ENCODE measurements around the gene PKIB.
"Not testable (repeated sequence)": the region's sequence is repeated elsewhere in the genome, so short reads cannot be mapped to it uniquely, and the experiment has no call there.

Gene PKIB

DNA sequence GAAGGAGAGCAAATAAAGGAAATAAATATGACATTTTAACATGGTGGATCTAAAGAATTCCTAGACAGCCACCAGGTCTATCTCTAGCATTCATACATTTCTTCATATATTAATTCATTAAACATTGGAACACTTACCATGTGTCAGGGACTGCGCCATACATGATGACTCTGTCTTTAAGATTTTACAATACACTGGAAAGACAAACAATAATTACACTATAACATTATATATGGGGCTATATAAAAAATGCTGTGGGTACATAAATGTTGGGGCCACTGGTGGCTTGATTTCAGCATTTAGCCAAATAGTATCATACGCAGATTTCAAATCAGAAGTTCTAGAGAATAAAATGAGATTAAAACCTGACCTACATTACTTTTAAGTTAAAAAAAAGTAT, 33.3 kb upstream of the PKIB start:
- Histone ChIP-seq H3K36me3 (replicated peaks; ENCODE audit: insufficient read depth, low read length) (no peaks in the 10 kb centered on the region), H3K27me3 (replicated peaks; ENCODE audit: insufficient read depth, low read length) (no peaks in the 10 kb centered on the region), H3K79me2 (ENCODE audit: low read length) (no peaks in the 10 kb centered on the region), H3F3A (ENCODE audit: insufficient read depth, low read length) (no peaks in the 10 kb centered on the region), H3K9me3 (replicated peaks; ENCODE audit: insufficient read depth, low read length) (no peaks in the 10 kb centered on the region), H3K4me2 (ENCODE audit: low read depth, low read length) (no peak overlapping the region), H3K4me3 (ENCODE audit: low read length) (no peak overlapping the region), H4K20me1 (ENCODE audit: insufficient read depth, low read length) (no peaks in the 10 kb centered on the region), H3K9me2 (replicated peaks; ENCODE audit: insufficient read depth, low read length) (no peaks in the 10 kb centered on the region), H2AFZ (ENCODE audit: low read length) (no peak overlapping the region), H3K4me1 (ENCODE audit: low read length) (no peaks in the 10 kb centered on the region), H3K27ac (ENCODE audit: low read length) (no peak overlapping the region), H3K9ac (ENCODE audit: low read length) (no peak overlapping the region)
- no peak for DNase-seq
- TF ChIP-seq EZH2 (optimal IDR thresholded peaks at IDR 0.05; ENCODE audit: low read depth, low read length): no peak
- TF ChIP-seq CTCF (IDR thresholded peaks at IDR 0.05; ENCODE audit: low read length): no peak
- TF ChIP-seq EZH2phosphoT487 (IDR thresholded peaks at IDR 0.05; ENCODE audit: low read length): no peak

DNA sequence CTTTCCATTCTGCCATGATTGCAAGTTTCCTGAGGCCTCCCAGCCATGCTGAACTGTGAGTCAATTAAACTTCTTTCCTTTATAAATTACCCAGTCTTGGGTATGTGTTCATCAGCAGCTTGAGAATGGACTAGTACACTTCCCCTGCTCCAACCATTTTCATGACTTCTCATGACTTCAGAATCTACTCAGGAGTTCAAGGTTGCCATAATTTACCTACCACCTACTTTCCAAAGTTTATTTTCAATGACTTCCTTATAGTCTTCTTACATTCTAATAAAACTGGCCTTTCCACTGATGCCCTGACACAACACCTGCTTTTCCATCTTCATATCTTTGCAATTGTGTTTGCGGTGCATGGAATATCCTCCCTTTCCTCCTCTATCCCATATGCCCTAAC, 31.2 kb upstream of the PKIB start:
- no peaks in the 10 kb centered on the region for H3K9me3 ChIP-seq (replicated peaks; ENCODE audit: insufficient read depth, low read length)
- H2AFZ ChIP-seq (ENCODE audit: low read length): no peak overlapping the region
- H3K4me1 ChIP-seq (ENCODE audit: low read length): no peaks in the 10 kb centered on the region
- H3K36me3 ChIP-seq (replicated peaks; ENCODE audit: insufficient read depth, low read length): no peaks in the 10 kb centered on the region
- DNase-seq: no peak
- no peaks in the 10 kb centered on the region for H3K9me2 ChIP-seq (replicated peaks; ENCODE audit: insufficient read depth, low read length)
- H3K9ac ChIP-seq (ENCODE audit: low read length): no peak overlapping the region
- H3K27me3 ChIP-seq (replicated peaks; ENCODE audit: insufficient read depth, low read length): no peaks in the 10 kb centered on the region
- no peaks in the 10 kb centered on the region for H3K79me2 ChIP-seq (ENCODE audit: low read length)
- H3K27ac ChIP-seq (ENCODE audit: low read length): no peak overlapping the region
- no peak for TF ChIP-seq CTCF (IDR thresholded peaks at IDR 0.05; ENCODE audit: low read length)
- no peaks in the 10 kb centered on the region for H3F3A ChIP-seq (ENCODE audit: insufficient read depth, low read length)
- H3K4me3 ChIP-seq (ENCODE audit: low read length): no peak overlapping the region
- H4K20me1 ChIP-seq (ENCODE audit: insufficient read depth, low read length): no peaks in the 10 kb centered on the region
- no peak overlapping the region for H3K4me2 ChIP-seq (ENCODE audit: low read depth, low read length)

DNA sequence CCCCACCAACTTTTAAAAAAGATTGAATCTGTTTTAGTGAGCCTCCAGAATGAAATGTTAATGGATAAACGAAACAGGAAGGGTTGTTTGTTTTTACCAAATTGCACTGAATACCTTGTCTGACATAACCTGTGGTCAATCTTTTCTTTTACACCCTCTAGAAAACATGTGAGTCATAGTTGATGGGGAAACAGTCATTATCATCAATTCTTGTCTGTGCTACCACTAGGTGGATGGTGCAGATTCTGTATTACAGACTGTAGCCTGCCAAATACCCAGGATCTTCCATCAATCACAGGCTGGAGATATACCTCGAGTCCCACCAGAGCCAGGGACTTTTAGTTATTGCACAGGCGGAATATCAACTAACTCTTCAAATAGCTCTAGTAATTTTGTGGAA, 29.5 kb upstream of the PKIB start:
- Histone ChIP-seq H3K27ac (ENCODE audit: low read length) (no peak overlapping the region), H3K9me3 (replicated peaks; ENCODE audit: insufficient read depth, low read length) (no peaks in the 10 kb centered on the region), H3K27me3 (replicated peaks; ENCODE audit: insufficient read depth, low read length) (no peaks in the 10 kb centered on the region), H3K4me1 (ENCODE audit: low read length) (no peaks in the 10 kb centered on the region), H3K9ac (ENCODE audit: low read length) (no peak overlapping the region), H4K20me1 (ENCODE audit: insufficient read depth, low read length) (no peaks in the 10 kb centered on the region), H3K4me2 (ENCODE audit: low read depth, low read length) (no peak overlapping the region), H3K79me2 (ENCODE audit: low read length) (no peaks in the 10 kb centered on the region), H3K36me3 (replicated peaks; ENCODE audit: insufficient read depth, low read length) (no peaks in the 10 kb centered on the region), H3K4me3 (ENCODE audit: low read length) (no peak overlapping the region), H3F3A (ENCODE audit: insufficient read depth, low read length) (no peaks in the 10 kb centered on the region), H2AFZ (ENCODE audit: low read length) (no peak overlapping the region), H3K9me2 (replicated peaks; ENCODE audit: insufficient read depth, low read length) (no peaks in the 10 kb centered on the region)
- TF ChIP-seq CTCF (IDR thresholded peaks at IDR 0.05; ENCODE audit: low read length): 0 out of 2 replicates have a peak, but pooled peaks have one; percentile 4
- TF ChIP-seq EZH2phosphoT487 (IDR thresholded peaks at IDR 0.05; ENCODE audit: low read length): no peak
- no peak for DNase-seq

- no peaks in the 10 kb centered on the region for H3K27me3 ChIP-seq (replicated peaks; ENCODE audit: insufficient read depth, low read length)
- H3K9ac ChIP-seq (ENCODE audit: low read length): no peak overlapping the region
- H3K79me2 ChIP-seq (ENCODE audit: low read length): no peaks in the 10 kb centered on the region
- no peak for DNase-seq
- H3K4me3 ChIP-seq (ENCODE audit: low read length): no peak overlapping the region
- H3K4me2 ChIP-seq (ENCODE audit: low read depth, low read length): no peak overlapping the region
- H3K9me3 ChIP-seq (replicated peaks; ENCODE audit: insufficient read depth, low read length): no peaks in the 10 kb centered on the region
- no peaks in the 10 kb centered on the region for H3K36me3 ChIP-seq (replicated peaks; ENCODE audit: insufficient read depth, low read length)
- no peaks in the 10 kb centered on the region for H4K20me1 ChIP-seq (ENCODE audit: insufficient read depth, low read length)
- no peak overlapping the region for H2AFZ ChIP-seq (ENCODE audit: low read length)
- TF ChIP-seq EZH2 (optimal IDR thresholded peaks at IDR 0.05; ENCODE audit: low read depth, low read length): no peak
- no peak for TF ChIP-seq CTCF (IDR thresholded peaks at IDR 0.05; ENCODE audit: low read length)
- TF ChIP-seq EZH2phosphoT487 (IDR thresholded peaks at IDR 0.05; ENCODE audit: low read length): no peak
- no peaks in the 10 kb centered on the region for H3F3A ChIP-seq (ENCODE audit: insufficient read depth, low read length)
- no peak overlapping the region for H3K27ac ChIP-seq (ENCODE audit: low read length)
- H3K4me1 ChIP-seq (ENCODE audit: low read length): no peaks in the 10 kb centered on the region
- H3K9me2 ChIP-seq (replicated peaks; ENCODE audit: insufficient read depth, low read length): no peaks in the 10 kb centered on the region
Measured at GRCh38 chr6:122589115-122589514, 21.1 kb upstream of the PKIB start.

GRCh38 chr6:122598295-122598694, 11.9 kb upstream of the PKIB start:
- not testable (repeated sequence) for H3K4me2 ChIP-seq (ENCODE audit: low read depth, low read length)

More at GRCh38 chr6:122598295-122598694, 11.9 kb upstream of the PKIB start:
- not testable (repeated sequence) for H3K4me3 ChIP-seq (ENCODE audit: low read length); H2AFZ ChIP-seq (ENCODE audit: low read length); H3K9me3 ChIP-seq (replicated peaks; ENCODE audit: insufficient read depth, low read length); H3K79me2 ChIP-seq (ENCODE audit: low read length); H3F3A ChIP-seq (ENCODE audit: insufficient read depth, low read length); H3K9ac ChIP-seq (ENCODE audit: low read length); H3K36me3 ChIP-seq (replicated peaks; ENCODE audit: insufficient read depth, low read length); H3K27me3 ChIP-seq (replicated peaks; ENCODE audit: insufficient read depth, low read length); H3K9me2 ChIP-seq (replicated peaks; ENCODE audit: insufficient read depth, low read length); H3K27ac ChIP-seq (ENCODE audit: low read length); H3K4me1 ChIP-seq (ENCODE audit: low read length); DNase-seq; H4K20me1 ChIP-seq (ENCODE audit: insufficient read depth, low read length)
